ENCODE data around the gene POFUT1.

GRCh38 chr20:32192698-32193097 lies 15.0 kb upstream of the POFUT1 start:
- TF ChIP-seq CTCF (IDR thresholded peaks at IDR 0.05): no peak
- no peak for TF ChIP-seq POLR2A (IDR thresholded peaks at IDR 0.05)

Data from esophagus squamous epithelium (tissue), 4 donors.